AG04449 (cell line): Measurements from ENCODE around the gene DNAJC5.

ENCODE experiments used
- CTCF ChIA-PET: fragments of 350-600 bp; formaldehyde crosslinking; extraction: SDS; loops from one replicate; lab custom pipeline; 2021; ENCODE audit warnings: antibody characterized with exemption; lab: Yijun Ruan, JAX
- POLR2A ChIA-PET: fragments of 400-600, 350-600 bp; formaldehyde crosslinking; extraction: SDS; loops from one replicate; lab custom pipeline; 2020; ENCODE audit warnings: antibody characterized with exemption, inconsistent platforms; lab: Yijun Ruan, JAX
- DNase-seq: peaks from one replicate; pipeline ENCODE4 v3.0.0-alpha.2; 2010; ENCODE audit warnings: low read depth, low spot score
- H3K4me3 ChIP-seq: 2 replicates; pipeline ENCODE4 v1.5.1; 2011; ENCODE audit warnings: low read depth, mild to moderate bottlenecking, control low read depth, low read length
- CTCF ChIP-seq: IDR thresholded peaks from one replicate; pipeline ENCODE4 v1.5.1; 2011; ENCODE audit warnings: mild to moderate bottlenecking, moderate library complexity, low read length, control low read depth, inconsistent platforms; ENCODE audit not compliant: insufficient read depth; ENCODE audit errors: missing control alignments

The DNAJC5 gene

GRCh38 chr20:63942969-63943807 lies 48.3 kb downstream of the DNAJC5 start:
- no peak overlapping the region for H3K4me3 ChIP-seq
- CTCF ChIA-PET, result interaction anchor here (0.8 kb wide), 1 partner anchor 30 kb away, joined by 3 read pairs; no protein-coding TSS in a partner anchor
- no peak for TF ChIP-seq CTCF
- no peak for DNase-seq
- POLR2A ChIA-PET, result no interaction called here

GRCh38 chr20:63943808-63944077 lies 48.8 kb downstream of the DNAJC5 start:
- TF ChIP-seq CTCF, result no peak
- CTCF ChIA-PET, result interaction anchor here (0.8 kb wide), 1 partner anchor 30 kb away, joined by 3 read pairs; no protein-coding TSS in a partner anchor
- no peak for DNase-seq
- POLR2A ChIA-PET, result no interaction called here
- H3K4me3 ChIP-seq, result no peak overlapping the region

GRCh38 chr20:63944078-63944941 lies 49.4 kb downstream of the DNAJC5 start:
- no peak for DNase-seq
- TF ChIP-seq CTCF, result no peak
- CTCF ChIA-PET, result no interaction called here
- POLR2A ChIA-PET, result no interaction called here
- H3K4me3 ChIP-seq, result no peak overlapping the region

- CTCF ChIA-PET, result no interaction called here
- no peak overlapping the region for H3K4me3 ChIP-seq
- no peak for TF ChIP-seq CTCF
- DNase-seq, result no peak
- POLR2A ChIA-PET, result no interaction called here
Observed at GRCh38 chr20:63945031-63945658, 50.2 kb downstream of the DNAJC5 start.

GRCh38 chr20:63945921-63946920 lies 51.3 kb downstream of the DNAJC5 start:
- ChIA-PET POLR2A (no interaction called here), CTCF (no interaction called here)
- H3K4me3 ChIP-seq, result no peak overlapping the region
- TF ChIP-seq CTCF, result no peak
- no peak for DNase-seq
